HEK293 (cell line): ENCODE data around the gene CARD11.

Source experiments
- CTCF ChIA-PET: fragments of 350-600 bp; formaldehyde crosslinking; extraction: SDS; loops from one replicate; lab custom pipeline; 2021; ENCODE audit warnings: antibody characterized with exemption; lab: Yijun Ruan, JAX
- POLR2A ChIA-PET: fragments of 300-600 bp; formaldehyde crosslinking; extraction: SDS; loops from one replicate; lab custom pipeline; 2020; ENCODE audit warnings: antibody characterized with exemption, inconsistent platforms; lab: Yijun Ruan, JAX
- H3K27ac ChIP-seq: fragments of 200-500 bp; sonication (Bioruptor generic); 2 replicates; pipeline ENCODE4 v1.5.1; 2014; ENCODE audit warnings: low read depth, low read length, control low read depth, inconsistent platforms; ENCODE audit errors: extremely low read depth
- H3K36me3 ChIP-seq, 2 experiments: fragments of 200-500 bp in 1 of 2; sonication (Bioruptor generic) in 1 of 2; 1 replicate in 1 of 2; 2 replicates in 1 of 2; pipeline ENCODE4 v1.5.1; 2014 to 2017; ENCODE audit warnings: inconsistent platforms in 2 of 2, low read length in 2 of 2; ENCODE audit not compliant: control insufficient read depth in 2 of 2, insufficient read depth in 1 of 2
- H3K4me1 ChIP-seq: fragments of 200-500 bp; sonication (Bioruptor generic); 2 replicates; pipeline ENCODE4 v1.5.1; 2014; ENCODE audit warnings: mild to moderate bottlenecking, low read length, inconsistent platforms; ENCODE audit not compliant: control insufficient read depth, insufficient read depth
- H3K4me3 ChIP-seq: 2 replicates; pipeline ENCODE4 v1.5.1; 2011; ENCODE audit warnings: low read depth, mild to moderate bottlenecking, control low read depth, low read length, moderate library complexity
- H3K9me3 ChIP-seq: fragments of 200-500 bp; sonication (Bioruptor generic); 2 replicates; pipeline ENCODE4 v1.5.1; 2014; ENCODE audit warnings: low read depth, low read length, inconsistent platforms; ENCODE audit not compliant: control insufficient read depth, insufficient read depth
- GLI2 ChIP-seq: fragments of 450-650 bp; formaldehyde crosslinking; IDR thresholded peaks from 2 replicates; pipeline ENCODE4; 2017; ENCODE audit warnings: missing biosample characterization, missing genetic modification characterization, low read depth, borderline replicate concordance
- SALL2 ChIP-seq: fragments of 450-650 bp; formaldehyde crosslinking; IDR thresholded peaks from 2 replicates; pipeline ENCODE4 v1.5.0; 2017; ENCODE audit warnings: missing biosample characterization, mild to moderate bottlenecking, missing genetic modification characterization, borderline replicate concordance
- TRIM28 ChIP-seq: IDR thresholded peaks from 2 replicates; pipeline ENCODE4 v1.6.1; 2011; ENCODE audit warnings: low read length, control low read depth, borderline replicate concordance
- ZBTB6 ChIP-seq: fragments of 450-650 bp; formaldehyde crosslinking; IDR thresholded peaks from 2 replicates; pipeline ENCODE4 v1.5.1; 2017; ENCODE audit warnings: missing biosample characterization, missing genetic modification characterization
- ZNF133 ChIP-seq: fragments of 450-650 bp; formaldehyde crosslinking; IDR thresholded peaks from 2 replicates; pipeline ENCODE4 v1.5.1; 2016; ENCODE audit warnings: missing biosample characterization, missing genetic modification characterization
- ZNF140 ChIP-seq: fragments of 450-650 bp; formaldehyde crosslinking; IDR thresholded peaks from 2 replicates; pipeline ENCODE4 v1.5.1; 2016; ENCODE audit warnings: missing biosample characterization, missing genetic modification characterization
- ZNF148 ChIP-seq: fragments of 450-650 bp; formaldehyde crosslinking; IDR thresholded peaks from 2 replicates; pipeline ENCODE4 v1.5.0; 2017; ENCODE audit warnings: missing biosample characterization, missing genetic modification characterization, borderline replicate concordance
- ZNF202 ChIP-seq: fragments of 450-650 bp; formaldehyde crosslinking; IDR thresholded peaks from 2 replicates; pipeline ENCODE4 v1.5.1; 2016; ENCODE audit warnings: missing biosample characterization, missing genetic modification characterization, borderline replicate concordance
- ZNF274 ChIP-seq, 2 experiments: fragments of 200-500 bp in 1 of 2; fragments of 450-650 bp in 1 of 2; sonication (Bioruptor generic) in 1 of 2; formaldehyde crosslinking in 1 of 2; IDR thresholded peaks; 2 replicates each; pipeline versions ENCODE4 v1.5.1 to v1.6.1; 2014 to 2016; ENCODE audit warnings: borderline replicate concordance in 1 of 2, inconsistent platforms in 1 of 2, low read length in 1 of 2, missing biosample characterization in 1 of 2, missing genetic modification characterization in 1 of 2
- ZNF391 ChIP-seq: fragments of 450-650 bp; formaldehyde crosslinking; IDR thresholded peaks from 2 replicates; pipeline ENCODE4 v1.5.1; 2016; ENCODE audit warnings: low read depth, missing biosample characterization, missing genetic modification characterization, borderline replicate concordance
- ZNF433 ChIP-seq: fragments of 450-650 bp; formaldehyde crosslinking; IDR thresholded peaks from 2 replicates; pipeline ENCODE4 v1.5.1; 2016; ENCODE audit warnings: missing biosample characterization, missing genetic modification characterization, low read depth
- ZNF501 ChIP-seq: fragments of 450-650 bp; formaldehyde crosslinking; IDR thresholded peaks from 2 replicates; pipeline ENCODE4 v1.5.1; 2016; ENCODE audit warnings: missing biosample characterization, missing genetic modification characterization
- ZNF561 ChIP-seq: fragments of 450-650 bp; IDR thresholded peaks from 2 replicates; pipeline ENCODE4 v1.5.1; 2018; ENCODE audit warnings: missing biosample characterization, missing genetic modification characterization, borderline replicate concordance
- ZNF658 ChIP-seq: fragments of 450-650 bp; formaldehyde crosslinking; IDR thresholded peaks from 2 replicates; pipeline ENCODE4; 2016; ENCODE audit warnings: missing biosample characterization, missing genetic modification characterization
- ZNF785 ChIP-seq: fragments of 450-650 bp; formaldehyde crosslinking; IDR thresholded peaks from 2 replicates; pipeline ENCODE4 v1.5.1; 2016; ENCODE audit warnings: missing biosample characterization, missing genetic modification characterization
- ZSCAN4 ChIP-seq: fragments of 450-650 bp; formaldehyde crosslinking; IDR thresholded peaks from 2 replicates; pipeline ENCODE4 v1.5.1; 2017; ENCODE audit warnings: missing biosample characterization, missing genetic modification characterization
- TF ChIP-seq, protein P1 (sequence below): fragments of 450-650 bp; formaldehyde crosslinking; IDR thresholded peaks from 2 replicates; pipeline ENCODE4 v1.5.1; 2016; ENCODE audit warnings: missing biosample characterization, missing genetic modification characterization
- TF ChIP-seq, protein P2 (sequence below): fragments of 450-650 bp; formaldehyde crosslinking; IDR thresholded peaks from 2 replicates; pipeline ENCODE4 v1.5.1; 2016; ENCODE audit warnings: missing biosample characterization, missing genetic modification characterization
- TF ChIP-seq, protein P3 (sequence below): fragments of 450-650 bp; IDR thresholded peaks from 2 replicates; pipeline ENCODE4 v1.5.1; 2018; ENCODE audit warnings: missing biosample characterization, missing genetic modification characterization
- TF ChIP-seq, protein P4 (sequence below): IDR thresholded peaks from 2 replicates; pipeline ENCODE4 v1.6.1; 2011; ENCODE audit warnings: mild to moderate bottlenecking, low read depth, low read length, borderline replicate concordance

Gene CARD11

GRCh38 chr7:3034591-3035150 lies 9.0 kb downstream of the CARD11 start (continued):
- TF ChIP-seq SALL2 (no peak), ZNF148 (tag by site-specific recombination) (no peak), ZNF658 (tag by site-specific recombination) (no peak), ZNF274 (IDR thresholded peaks at IDR 0.05; ENCODE audit: low read length) (no peak), ZNF274 (tag by site-specific recombination; IDR thresholded peaks at IDR 0.05; ENCODE audit: borderline replicate concordance) (no peak), TRIM28 (no peak), ZNF391 (tag by site-specific recombination) (no peak), ZNF140 (no peak)
- TF ChIP-seq, protein P1, sequence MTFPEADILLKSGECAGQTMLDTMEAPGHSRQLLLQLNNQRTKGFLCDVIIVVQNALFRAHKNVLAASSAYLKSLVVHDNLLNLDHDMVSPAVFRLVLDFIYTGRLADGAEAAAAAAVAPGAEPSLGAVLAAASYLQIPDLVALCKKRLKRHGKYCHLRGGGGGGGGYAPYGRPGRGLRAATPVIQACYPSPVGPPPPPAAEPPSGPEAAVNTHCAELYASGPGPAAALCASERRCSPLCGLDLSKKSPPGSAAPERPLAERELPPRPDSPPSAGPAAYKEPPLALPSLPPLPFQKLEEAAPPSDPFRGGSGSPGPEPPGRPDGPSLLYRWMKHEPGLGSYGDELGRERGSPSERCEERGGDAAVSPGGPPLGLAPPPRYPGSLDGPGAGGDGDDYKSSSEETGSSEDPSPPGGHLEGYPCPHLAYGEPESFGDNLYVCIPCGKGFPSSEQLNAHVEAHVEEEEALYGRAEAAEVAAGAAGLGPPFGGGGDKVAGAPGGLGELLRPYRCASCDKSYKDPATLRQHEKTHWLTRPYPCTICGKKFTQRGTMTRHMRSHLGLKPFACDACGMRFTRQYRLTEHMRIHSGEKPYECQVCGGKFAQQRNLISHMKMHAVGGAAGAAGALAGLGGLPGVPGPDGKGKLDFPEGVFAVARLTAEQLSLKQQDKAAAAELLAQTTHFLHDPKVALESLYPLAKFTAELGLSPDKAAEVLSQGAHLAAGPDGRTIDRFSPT (tag by site-specific recombination) = no peak
- TF ChIP-seq, all 188 proteins: peak for 0

DNA sequence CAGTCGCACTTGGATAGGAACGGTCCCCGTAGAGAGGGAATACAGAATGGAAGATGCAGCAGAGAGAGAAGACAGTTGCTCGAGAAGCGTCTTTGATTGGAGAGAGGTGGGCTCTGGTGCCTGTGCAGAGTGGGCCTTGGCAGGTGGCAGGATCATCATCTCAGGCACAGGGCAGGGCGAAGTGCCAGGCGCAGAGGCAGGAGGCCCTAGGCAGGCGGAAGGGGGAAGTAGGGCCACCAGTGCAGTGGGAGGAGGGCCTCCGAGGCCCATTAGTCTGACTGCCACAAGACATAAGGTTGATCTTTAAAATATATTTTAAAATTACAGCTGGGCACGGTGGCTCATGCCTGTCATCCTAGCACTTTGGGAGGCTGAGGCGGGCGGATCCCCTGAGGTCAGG lies 10.1 kb downstream of the CARD11 start:
- Histone ChIP-seq H3K4me3 (no peak overlapping the region), H3K27ac (no peak overlapping the region), H3K4me1 (no peaks in the 10 kb centered on the region), H3K9me3 (no peaks in the 10 kb centered on the region), H3K36me3 (no peaks in the 10 kb centered on the region)
- TF ChIP-seq, protein P2, sequence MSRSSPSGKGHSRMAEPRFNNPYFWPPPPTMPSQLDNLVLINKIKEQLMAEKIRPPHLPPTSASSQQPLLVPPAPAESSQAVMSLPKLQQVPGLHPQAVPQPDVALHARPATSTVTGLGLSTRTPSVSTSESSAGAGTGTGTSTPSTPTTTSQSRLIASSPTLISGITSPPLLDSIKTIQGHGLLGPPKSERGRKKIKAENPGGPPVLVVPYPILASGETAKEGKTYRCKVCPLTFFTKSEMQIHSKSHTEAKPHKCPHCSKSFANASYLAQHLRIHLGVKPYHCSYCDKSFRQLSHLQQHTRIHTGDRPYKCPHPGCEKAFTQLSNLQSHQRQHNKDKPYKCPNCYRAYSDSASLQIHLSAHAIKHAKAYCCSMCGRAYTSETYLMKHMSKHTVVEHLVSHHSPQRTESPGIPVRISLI (tag by site-specific recombination) = no peak
- TF ChIP-seq GLI2 (tag by site-specific recombination) (no peak), ZNF785 (tag by site-specific recombination) (no peak), ZNF561 (tag by site-specific recombination) (no peak), ZNF501 (tag by site-specific recombination) (no peak), ZBTB6 (tag by site-specific recombination) (no peak), ZNF433 (tag by site-specific recombination) (no peak), ZNF133 (tag by site-specific recombination) (no peak), ZSCAN4 (tag by site-specific recombination) (no peak), ZNF202 (tag by site-specific recombination) (no peak)
- TF ChIP-seq, protein P3, sequence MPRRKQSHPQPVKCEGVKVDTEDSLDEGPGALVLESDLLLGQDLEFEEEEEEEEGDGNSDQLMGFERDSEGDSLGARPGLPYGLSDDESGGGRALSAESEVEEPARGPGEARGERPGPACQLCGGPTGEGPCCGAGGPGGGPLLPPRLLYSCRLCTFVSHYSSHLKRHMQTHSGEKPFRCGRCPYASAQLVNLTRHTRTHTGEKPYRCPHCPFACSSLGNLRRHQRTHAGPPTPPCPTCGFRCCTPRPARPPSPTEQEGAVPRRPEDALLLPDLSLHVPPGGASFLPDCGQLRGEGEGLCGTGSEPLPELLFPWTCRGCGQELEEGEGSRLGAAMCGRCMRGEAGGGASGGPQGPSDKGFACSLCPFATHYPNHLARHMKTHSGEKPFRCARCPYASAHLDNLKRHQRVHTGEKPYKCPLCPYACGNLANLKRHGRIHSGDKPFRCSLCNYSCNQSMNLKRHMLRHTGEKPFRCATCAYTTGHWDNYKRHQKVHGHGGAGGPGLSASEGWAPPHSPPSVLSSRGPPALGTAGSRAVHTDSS = no peak
- TF ChIP-seq, protein P4, sequence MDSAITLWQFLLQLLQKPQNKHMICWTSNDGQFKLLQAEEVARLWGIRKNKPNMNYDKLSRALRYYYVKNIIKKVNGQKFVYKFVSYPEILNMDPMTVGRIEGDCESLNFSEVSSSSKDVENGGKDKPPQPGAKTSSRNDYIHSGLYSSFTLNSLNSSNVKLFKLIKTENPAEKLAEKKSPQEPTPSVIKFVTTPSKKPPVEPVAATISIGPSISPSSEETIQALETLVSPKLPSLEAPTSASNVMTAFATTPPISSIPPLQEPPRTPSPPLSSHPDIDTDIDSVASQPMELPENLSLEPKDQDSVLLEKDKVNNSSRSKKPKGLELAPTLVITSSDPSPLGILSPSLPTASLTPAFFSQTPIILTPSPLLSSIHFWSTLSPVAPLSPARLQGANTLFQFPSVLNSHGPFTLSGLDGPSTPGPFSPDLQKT = no peak
- POLR2A ChIA-PET = no interaction called here
- CTCF ChIA-PET = no interaction called here
